BJ (cell line): ENCODE measurements around the gene FAM107B. TPM values are rescaled to one million over a fixed set of nuclear protein-coding genes. Genes with fewer than 3 reads are reported as not detected.

Experiments
- CTCF ChIA-PET: fragments of 350-600 bp; formaldehyde crosslinking; extraction: SDS; loops from one replicate; lab custom pipeline; 2021; ENCODE audit warnings: antibody characterized with exemption, inconsistent platforms; lab: Yijun Ruan, JAX
- POLR2A ChIA-PET: fragments of 300-600 bp; sonication (Branson Sonifier 250); formaldehyde crosslinking; extraction: SDS; loops from one replicate; lab custom pipeline; 2021; ENCODE audit warnings: antibody characterized with exemption; lab: Charles Lee
- DNase-seq: peaks from one replicate; pipeline ENCODE4 v3.0.0-alpha.2; 2011; ENCODE audit warnings: low read depth
- H3K27me3 ChIP-seq: 2 replicates; pipeline ENCODE4 v1.6.0; 2011; ENCODE audit warnings: low read length; ENCODE audit not compliant: control insufficient read depth, insufficient read depth
- H3K36me3 ChIP-seq: 2 replicates; pipeline ENCODE4 v1.5.1; 2011; ENCODE audit warnings: low read length; ENCODE audit not compliant: control insufficient read depth, insufficient read depth
- H3K4me3 ChIP-seq: 2 replicates; pipeline ENCODE4 v1.5.1; 2011; ENCODE audit warnings: low read depth, mild to moderate bottlenecking, control low read depth, low read length
- polyA plus RNA-seq: library from polyadenylated mRNA; depleted of rRNA; stranded (reverse); fragments of >200 nt; gene quantifications from 2 replicates; pipeline ENCODE4 v1.2.3, GENCODE V29; 2011
- TF ChIP-seq, protein P1 (sequence below): IDR thresholded peaks from 2 replicates; pipeline ENCODE4 v1.5.1; 2011; ENCODE audit warnings: low read depth, mild to moderate bottlenecking, control low read depth, inconsistent platforms, low read length, moderate library complexity; ENCODE audit not compliant: insufficient read depth

The FAM107B gene
- polyA plus RNA-seq, 1 experiment, result 11.3 TPM

GRCh38 chr10:14526326-14526725, 248.4 kb downstream of the FAM107B start:
- POLR2A ChIA-PET, result no interaction called here
- TF ChIP-seq, protein P1, sequence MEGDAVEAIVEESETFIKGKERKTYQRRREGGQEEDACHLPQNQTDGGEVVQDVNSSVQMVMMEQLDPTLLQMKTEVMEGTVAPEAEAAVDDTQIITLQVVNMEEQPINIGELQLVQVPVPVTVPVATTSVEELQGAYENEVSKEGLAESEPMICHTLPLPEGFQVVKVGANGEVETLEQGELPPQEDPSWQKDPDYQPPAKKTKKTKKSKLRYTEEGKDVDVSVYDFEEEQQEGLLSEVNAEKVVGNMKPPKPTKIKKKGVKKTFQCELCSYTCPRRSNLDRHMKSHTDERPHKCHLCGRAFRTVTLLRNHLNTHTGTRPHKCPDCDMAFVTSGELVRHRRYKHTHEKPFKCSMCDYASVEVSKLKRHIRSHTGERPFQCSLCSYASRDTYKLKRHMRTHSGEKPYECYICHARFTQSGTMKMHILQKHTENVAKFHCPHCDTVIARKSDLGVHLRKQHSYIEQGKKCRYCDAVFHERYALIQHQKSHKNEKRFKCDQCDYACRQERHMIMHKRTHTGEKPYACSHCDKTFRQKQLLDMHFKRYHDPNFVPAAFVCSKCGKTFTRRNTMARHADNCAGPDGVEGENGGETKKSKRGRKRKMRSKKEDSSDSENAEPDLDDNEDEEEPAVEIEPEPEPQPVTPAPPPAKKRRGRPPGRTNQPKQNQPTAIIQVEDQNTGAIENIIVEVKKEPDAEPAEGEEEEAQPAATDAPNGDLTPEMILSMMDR, result no peak
- CTCF ChIA-PET, result no interaction called here

DNA sequence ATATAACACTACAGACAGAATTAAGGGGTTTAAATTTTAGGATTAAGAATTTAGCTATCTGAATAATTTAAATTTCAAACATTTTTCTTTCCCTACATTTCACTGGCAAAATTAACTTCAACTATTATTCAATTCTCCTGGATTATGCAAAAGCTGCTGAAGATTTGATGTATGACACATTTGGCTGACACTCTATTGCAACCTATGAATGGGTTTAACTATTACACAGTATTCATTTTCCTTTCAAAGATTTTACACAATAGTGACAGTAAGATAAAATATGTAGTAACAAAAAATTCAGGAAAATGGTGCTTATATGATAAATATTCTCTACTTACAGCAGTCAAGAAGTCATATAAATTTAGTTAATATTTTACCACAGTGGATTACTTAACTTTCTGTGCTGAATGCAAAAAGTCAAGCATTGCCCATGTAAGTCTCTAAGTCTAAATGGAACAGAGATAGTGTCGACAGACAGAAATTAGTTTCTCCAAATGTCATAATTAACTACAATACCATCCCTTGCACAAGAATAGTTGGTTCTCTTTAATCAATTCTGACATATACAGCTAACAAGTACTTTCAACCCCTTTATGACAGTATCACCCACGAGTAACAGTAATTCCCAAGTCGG, 249.9 kb downstream of the FAM107B start:
- Histone ChIP-seq H3K27me3 (no peaks in the 10 kb centered on the region), H3K36me3 (peaks cover 6% of the 10 kb centered on the region), H3K4me3 (no peak overlapping the region)
- ChIA-PET POLR2A (no interaction called here), CTCF (interaction anchor here (0.5 kb wide), 1 partner anchor 295 kb away, joined by 3 read pairs; no protein-coding TSS in a partner anchor)
- no peak for DNase-seq
- TF ChIP-seq, protein P1, result no peak

More at GRCh38 chr10:14526326-14526725, 248.4 kb downstream of the FAM107B start:
- Histone ChIP-seq H3K36me3 (0 out of 2 replicates have a peak, but pooled peaks cover under 1% of the 10 kb centered on the region), H3K4me3 (no peak overlapping the region), H3K27me3 (no peaks in the 10 kb centered on the region)
- DNase-seq, result no peak

- TF ChIP-seq, protein P1, result no peak
- Histone ChIP-seq H3K4me3 (no peak overlapping the region), H3K36me3 (peaks cover 6% of the 10 kb centered on the region), H3K27me3 (no peaks in the 10 kb centered on the region)
- no peak for DNase-seq
- ChIA-PET CTCF (no interaction called here), POLR2A (no interaction called here)
These were observed 251.4 kb downstream of the FAM107B start for GRCh38 chr10:14523286-14523685.

- Histone ChIP-seq H3K27me3 (no peaks in the 10 kb centered on the region), H3K36me3 (peaks cover 6% of the 10 kb centered on the region), H3K4me3 (no peak overlapping the region)
- DNase-seq, result no peak
- ChIA-PET POLR2A (no interaction called here), CTCF (no interaction called here)
- TF ChIP-seq, protein P1, result no peak
These were observed 254.9 kb downstream of the FAM107B start for GRCh38 chr10:14519785-14520184.

GRCh38 chr10:14518149-14518548, 256.5 kb downstream of the FAM107B start:
- ChIA-PET CTCF (no interaction called here), POLR2A (no interaction called here)
- peaks cover 6% of the 10 kb centered on the region for H3K36me3 ChIP-seq
- no peak overlapping the region for H3K4me3 ChIP-seq
- no peak for DNase-seq
- no peaks in the 10 kb centered on the region for H3K27me3 ChIP-seq
- TF ChIP-seq, protein P1, result no peak
